GM15510 (cell line): ENCODE data around the gene USP44.

Experiments used
- POLR2A ChIP-seq: IDR thresholded peaks from 3 replicates; pipeline ENCODE4 v1.6.1; 2011; ENCODE audit warnings: borderline replicate concordance; ENCODE audit not compliant: insufficient read length; ENCODE audit errors: extremely low read depth

Gene USP44

DNA sequence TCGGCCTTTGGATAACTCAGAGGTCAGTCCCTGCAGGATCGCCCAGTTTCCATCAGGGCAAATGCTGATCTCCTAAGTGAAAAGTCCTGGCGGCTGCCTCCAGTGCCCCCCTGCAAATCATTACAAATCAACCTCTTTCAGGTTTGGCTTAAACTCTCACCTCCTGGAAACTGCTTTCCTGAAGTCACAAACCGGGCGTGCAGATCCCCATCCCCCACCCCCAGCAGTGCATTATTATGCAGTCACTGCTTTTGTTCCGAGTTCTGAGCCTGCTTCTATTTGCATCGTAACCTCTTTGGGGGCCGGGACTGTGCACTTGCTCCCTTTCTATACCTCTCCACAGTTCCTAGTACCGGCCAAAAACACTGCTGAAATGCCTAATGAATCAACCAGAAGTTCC is at the start of gene USP44:
Gene USP44 (minus strand): TSS at position 172 of the 400 bp plus-strand sequence. CDS start 17,220 bp downstream, outside the sequence.
- TF ChIP-seq POLR2A = no peak

DNA sequence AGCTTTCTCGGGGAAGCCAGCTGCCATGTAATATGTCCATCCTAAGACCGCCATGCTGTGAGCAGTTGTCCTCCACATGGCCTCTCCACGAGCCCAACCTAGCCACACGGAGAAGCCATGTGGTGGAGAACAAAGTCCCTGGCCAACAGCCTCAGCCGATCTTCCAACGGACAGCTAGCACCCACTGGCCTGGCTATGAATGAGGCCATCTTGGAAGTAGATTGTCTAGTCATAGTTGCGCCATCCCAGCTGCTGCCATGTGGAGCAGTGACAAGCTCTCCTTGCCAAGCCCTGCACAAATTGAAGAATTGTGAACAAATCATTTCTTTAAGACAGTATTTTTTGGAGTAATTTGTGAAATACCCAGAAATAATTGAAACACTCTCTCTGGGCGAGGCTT is 49.3 kb upstream of the USP44 start:
- no peak for TF ChIP-seq POLR2A

DNA sequence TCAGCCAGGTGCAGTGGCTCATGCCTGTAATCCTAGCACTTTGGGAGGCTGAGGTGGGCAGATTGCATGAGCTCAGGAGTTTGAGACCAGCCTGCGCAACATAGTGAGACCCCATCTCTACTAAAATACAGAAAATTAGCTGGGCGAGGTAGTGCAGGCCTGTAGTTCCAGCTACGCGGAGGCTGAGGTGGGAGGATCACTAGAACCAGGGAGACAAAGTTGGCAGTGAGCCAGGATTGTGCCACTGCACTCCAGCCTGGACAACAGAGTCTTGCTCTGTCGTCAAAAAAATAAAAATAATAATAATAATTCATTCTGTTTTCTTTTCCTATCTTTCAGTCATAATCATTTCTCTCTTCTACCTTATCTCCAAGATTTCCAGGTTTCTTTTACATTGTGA is 48.6 kb upstream of the USP44 start:
- no peak for TF ChIP-seq POLR2A

DNA sequence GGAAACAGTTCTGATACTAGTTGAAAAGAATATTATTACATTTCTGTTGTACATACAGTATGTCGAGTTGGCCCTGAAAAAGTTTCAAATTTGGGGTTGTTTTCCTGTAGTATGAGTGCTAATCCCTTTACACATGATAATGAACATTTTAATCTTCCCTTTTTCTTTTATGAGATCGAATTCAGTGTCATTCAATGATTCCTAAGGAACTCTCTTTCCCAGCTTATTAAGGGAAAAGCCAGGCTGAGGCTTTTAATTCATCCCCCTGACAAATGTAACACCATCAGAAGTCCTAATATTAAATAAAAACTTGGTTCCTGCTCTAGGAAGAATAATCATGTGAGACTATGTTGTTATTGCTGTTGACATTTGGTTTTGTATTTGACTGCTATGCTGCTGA is 42.9 kb upstream of the USP44 start:
- no peak for TF ChIP-seq POLR2A

DNA sequence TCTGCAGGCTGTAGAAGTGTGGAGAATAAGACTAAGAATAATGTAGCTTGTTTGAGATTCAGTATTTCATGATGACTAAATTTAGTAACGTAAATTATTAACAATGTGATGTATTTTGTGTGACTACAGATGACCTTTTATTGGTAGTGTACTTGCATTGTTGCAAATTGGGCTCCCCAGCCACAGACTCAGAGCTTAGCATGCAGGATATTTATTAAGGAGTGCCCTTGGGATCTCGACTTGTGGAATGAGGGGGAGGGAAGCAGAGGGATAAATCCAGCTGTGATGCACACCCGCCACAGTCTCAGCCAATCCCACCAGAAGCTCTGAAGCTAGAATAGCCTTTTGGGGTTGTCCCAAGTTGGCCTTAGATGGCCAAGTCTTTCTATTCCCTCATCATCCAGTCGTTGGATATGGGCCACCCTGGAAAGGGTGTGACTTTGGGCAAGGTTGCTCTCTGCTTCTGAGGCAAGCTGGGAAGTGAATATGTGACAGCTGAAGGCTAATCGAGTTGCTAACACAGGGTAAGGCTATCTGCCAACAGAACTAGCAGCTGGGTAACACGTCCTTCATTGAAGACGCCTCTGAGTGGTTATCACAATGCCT is 42.1 kb upstream of the USP44 start:
- no peak for TF ChIP-seq POLR2A

DNA sequence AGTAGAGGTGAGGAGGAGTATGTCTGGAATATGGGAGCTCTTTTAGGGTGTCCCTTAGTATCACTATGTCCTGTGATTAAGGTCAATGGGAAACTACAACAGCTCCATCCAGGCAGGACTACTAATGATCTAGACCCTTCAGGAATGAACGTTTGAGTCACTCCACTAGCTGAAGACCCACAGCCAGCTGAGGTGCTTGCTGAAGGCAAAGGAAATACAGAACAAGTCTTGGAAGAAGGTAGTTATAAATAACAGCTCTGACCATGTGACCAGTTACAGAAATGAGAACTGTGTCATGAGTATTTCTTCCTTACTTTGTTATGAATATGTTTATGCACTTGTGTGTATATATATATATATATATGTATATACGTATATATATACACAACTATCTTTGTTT is 40.5 kb upstream of the USP44 start:
- TF ChIP-seq POLR2A = no peak

DNA sequence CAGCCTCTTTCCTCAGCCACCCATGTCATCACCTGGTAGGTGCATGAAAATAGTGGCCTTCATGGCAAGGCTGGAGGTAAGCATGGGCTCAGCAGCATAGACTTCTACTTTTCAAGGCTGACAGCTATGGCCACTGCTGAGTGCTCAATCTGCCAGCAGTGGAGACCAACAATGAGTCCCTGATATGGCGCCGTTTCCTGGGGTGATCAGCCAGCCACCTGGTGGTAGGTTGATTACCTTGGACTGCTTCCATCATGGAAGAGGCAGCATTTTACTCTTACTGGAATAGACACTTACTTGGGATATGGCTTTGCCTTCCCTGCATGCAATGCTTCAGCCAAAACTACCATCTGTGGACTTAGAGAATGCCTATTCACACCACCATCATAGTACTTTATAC is 39.5 kb upstream of the USP44 start:
- no peak for TF ChIP-seq POLR2A

DNA sequence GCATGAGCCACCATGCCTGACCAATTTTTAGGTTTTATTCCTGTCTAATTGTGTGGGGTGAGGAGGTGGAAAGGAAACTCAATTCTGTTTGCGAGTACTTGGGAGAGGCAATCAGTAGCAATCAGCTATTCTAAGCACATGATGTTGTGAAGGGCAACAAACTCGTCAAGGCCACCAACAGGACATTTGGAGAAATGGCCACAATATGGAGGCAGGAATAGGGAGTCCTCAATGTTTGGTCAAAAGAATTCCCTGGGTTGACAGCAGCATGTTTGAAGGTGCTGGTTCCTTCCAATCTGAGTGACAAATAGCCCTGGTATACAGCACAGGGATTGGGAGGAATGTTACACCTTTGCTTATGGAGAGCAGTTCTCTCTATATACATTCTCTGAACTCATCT is 32.7 kb upstream of the USP44 start:
- no peak for TF ChIP-seq POLR2A

DNA sequence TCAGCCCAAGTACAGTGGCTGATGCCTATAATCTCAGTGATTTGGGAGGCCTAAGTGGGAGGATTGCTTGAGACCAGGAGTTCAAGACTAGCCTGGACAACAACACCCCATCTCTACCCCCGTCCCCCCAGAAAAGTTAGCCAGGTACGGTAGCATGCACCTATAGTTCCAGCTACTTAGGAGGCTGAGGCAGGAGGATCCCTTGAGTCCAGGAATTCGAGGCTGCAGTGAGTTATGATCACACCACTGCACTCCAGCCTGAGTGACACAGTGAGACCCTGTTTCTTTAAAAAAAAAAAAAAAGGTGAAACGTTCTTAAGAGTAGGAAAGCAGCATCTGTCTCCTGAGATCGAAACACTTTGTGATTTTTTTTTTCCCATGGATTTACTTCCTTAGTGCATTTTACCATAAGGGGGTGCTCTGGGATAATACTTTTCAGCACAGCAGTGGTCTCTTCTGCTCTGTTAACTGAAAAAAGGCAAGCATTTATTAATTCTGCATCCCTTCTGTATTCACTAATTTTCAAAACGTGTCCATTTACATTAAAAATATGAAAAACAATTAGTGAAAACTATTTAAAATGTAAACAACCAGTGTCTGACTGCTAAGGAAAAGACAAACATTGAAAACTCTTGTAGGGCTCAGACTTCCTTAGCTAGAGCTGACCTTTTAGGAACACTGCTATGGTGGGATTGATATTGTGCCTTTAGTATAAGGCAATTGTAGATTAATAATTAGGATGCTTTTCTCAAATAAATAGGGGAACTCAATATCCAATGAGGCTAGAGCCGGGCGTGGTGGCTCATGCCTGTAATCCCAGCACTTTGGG is 31.2 kb upstream of the USP44 start:
- TF ChIP-seq POLR2A = no peak

DNA sequence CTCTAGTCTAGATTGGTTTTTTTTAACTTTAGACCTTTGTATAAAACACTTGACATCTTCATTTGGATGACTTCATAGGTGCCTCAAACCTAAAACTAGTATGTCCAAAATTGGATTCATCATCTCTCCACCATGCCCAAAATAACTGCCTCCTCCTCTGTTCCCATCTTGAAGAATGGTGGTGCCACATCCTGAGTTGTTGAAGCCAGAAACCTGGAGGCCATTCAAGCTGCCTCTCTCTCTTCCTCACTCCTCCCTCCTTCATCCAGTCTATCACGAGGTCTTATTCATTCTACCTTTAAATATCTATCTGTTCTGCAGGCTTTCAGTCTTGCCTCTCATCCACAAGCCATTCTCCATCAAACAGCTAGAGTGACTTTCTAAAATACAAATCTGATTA is 26.5 kb upstream of the USP44 start:
- TF ChIP-seq POLR2A = no peak

DNA sequence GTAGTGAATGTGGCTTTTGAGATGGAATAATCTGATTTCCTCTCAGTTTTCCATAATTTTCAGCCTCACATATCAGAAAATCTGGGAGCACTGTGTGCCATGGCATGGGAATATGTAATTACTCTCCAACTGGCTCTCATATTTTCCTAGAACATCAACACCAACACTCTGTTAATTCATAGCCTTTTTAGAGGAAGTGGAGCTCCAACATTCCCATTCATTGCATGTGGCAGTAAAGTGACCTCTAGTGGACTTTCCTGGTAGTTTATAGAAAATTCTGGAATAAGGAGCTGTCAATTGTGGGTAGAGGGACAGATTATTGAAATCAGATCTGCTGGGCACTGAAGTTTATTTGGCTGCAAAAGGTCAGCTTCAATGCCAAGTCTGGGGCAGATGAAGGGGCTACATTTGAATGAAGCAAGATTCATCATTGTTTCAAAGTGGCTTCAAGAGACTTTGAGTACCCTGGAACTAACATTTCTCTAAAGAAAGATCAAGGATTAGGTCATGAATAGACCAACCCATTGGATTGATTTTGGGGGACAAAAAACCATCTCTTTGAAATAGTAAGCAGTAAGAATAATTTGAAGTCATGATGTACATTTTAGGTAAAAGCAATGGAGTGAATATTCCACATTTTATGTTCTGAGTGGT is 23.6 kb upstream of the USP44 start:
- TF ChIP-seq POLR2A = no peak

DNA sequence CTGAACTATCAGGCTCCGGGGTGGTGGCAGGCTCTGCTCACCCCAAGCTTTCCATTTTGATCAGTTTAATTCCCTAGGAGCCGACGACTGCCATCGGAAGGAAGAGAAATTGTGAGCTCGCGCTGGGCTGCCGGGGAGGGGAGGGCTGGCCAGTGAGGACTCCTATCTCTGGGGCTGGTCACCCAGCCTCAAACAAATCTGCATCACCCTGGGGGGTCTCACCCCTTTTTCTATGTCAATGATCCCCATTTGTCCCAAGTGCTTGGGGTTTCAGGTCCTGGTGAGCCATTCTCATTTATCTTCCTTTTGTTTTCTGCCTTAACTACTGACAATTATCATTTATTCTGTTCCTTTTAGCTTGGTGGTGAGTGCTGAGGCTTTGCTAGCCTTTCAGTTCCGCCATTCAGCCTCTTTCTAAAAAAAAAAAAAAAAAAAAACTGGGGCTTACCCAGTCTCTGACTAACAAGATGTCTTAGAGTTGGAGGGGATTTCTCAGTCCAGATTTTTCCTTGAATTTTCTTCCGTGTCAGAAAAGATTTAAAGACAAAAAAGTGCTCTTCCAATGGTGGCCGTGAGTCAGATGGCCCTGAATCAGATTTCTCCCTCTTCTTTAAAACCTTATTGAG is 22.8 kb upstream of the USP44 start:
- no peak for TF ChIP-seq POLR2A

DNA sequence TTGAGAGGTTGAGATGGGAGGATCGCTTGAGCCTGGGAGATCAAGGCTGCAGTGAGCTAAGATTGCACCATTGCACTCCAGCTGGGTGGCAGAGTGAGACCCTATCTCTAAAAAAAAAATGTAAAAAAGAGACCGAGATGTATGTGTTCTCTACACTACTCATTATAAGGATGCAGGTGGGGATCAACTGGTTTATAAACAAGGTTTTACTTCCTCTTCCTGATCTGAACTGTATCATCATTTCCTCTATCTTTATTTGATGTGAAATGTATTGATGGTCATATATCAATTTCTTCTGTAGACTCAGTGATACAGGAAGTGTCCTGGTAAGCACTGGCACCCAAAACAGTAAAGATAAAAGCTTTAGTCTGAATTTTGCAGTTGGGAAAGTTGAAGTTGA is 20.1 kb upstream of the USP44 start:
- TF ChIP-seq POLR2A = no peak

DNA sequence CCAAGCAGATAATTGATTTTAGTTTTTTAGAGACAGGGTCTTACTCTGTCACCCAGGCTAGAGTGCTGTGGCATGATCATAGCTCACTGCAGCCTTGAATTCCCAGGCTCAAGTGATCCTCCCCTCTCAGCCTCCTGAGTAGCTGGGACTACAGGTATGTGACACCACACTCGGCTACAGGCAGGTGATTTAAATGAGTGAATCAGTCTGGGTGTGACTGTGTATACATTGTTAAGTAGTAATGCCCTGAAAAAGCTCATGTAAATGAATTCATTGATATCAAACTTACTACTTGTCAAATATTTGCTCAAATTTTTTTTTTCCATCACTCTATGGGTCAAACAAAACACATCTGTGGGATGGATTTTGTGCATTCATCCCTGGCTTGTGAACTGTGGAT is 6.3 kb upstream of the USP44 start:
- no peak for TF ChIP-seq POLR2A

DNA sequence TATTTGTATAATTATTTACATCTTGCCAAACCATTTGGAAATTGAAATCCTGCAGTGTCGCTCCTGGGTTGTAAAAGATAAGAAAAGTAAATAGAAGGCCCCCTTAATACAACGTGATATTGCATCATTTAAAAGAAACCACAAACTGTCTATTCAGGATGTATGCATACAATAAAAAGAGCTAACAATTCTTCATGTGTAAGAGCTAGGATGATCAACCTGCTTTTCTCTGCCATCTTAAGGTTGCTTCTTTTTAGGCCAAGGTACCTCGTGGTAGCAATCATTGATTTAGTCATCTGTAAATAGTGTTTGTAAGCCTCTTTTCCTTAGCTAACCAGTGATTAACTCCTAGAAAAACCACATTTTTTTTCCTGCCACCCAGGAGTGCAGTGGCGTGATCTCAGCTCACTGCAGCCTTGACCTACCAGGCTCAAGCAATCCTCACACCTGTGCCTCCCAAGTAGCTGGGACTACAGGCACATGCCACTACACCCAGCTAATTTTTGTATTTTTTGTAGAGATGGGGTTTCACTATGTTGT is 3.3 kb upstream of the USP44 start:
- TF ChIP-seq POLR2A = no peak

DNA sequence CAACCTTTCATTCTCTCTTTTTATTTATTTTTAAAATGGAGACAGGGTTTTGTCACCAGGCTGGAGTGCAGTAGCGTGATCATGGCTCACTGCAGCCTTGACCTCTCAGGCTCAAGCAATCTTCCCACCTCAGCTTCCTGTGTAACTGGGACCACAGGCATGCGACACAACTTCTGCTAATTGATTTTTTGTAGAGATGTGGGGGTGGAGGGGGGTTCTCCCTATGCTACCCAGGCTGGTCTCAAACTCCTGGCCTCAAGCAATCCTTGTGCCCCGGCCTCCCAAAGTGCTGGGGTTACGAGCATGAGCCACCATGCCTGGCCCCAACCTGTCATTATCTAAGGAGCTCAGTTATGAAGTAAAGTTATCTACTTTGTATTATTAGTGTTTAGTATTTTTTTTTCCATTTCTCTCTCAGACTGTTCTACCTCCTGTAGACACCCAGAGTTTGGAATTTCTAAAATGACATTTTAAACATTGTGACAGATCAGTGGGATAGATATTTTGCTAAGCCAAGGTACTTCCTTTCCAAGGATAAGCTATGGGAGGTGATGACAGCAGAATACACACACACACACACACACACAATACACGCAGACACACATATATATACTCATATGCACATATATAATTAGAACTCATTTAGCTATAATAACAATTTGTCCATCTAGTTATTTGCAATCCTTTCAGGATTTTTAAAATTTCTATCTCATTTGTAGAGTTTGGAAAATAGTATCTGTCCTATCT is 2.1 kb upstream of the USP44 start:
- no peak for TF ChIP-seq POLR2A
